Stomach (tissue), 9 donors: ENCODE results near the gene SPATS1. TPM values are rescaled to one million over a fixed set of nuclear protein-coding genes. Genes with fewer than 3 reads are reported as not detected.
A peak's percentile ranks its signal among the peaks of the same experiment; 100 is the strongest.

ENCODE experiments used
- DNase-seq, 2 donors: peaks; one replicate each; pipeline versions ENCODE4 v3.0.0 to v3.0.0-alpha.2; 2013 to 2019
- H3K27ac ChIP-seq, 5 donors: fragments of 200-600 bp in 4 of 5; sonication (generic) in 4 of 5; one replicate each; pipeline ENCODE4 v1.5.1; 2013 to 2019; ENCODE audit warnings: mild to moderate bottlenecking in 1 of 5, moderate library complexity in 1 of 5
- H3K27me3 ChIP-seq, 3 donors: fragments of 200-600 bp; sonication (generic); one replicate each; pipeline ENCODE4 v1.5.1; 2017 to 2019; ENCODE audit warnings: mixed run types in 1 of 3
- H3K36me3 ChIP-seq, 4 donors: fragments of 200-600 bp; sonication (generic); 1 replicate in 3 of 4; 2 replicates in 1 of 4; pipeline ENCODE4 v1.5.1; 2016 to 2019
- H3K4me1 ChIP-seq, 4 donors: fragments of 200-600 bp; sonication (generic); one replicate each; pipeline ENCODE4 v1.5.1; 2016 to 2019
- H3K4me3 ChIP-seq, 4 donors: fragments of 200-600 bp; sonication (generic) in 3 of 4; one replicate each; pipeline ENCODE4 v1.5.1; 2016 to 2019; ENCODE audit warnings: mild to moderate bottlenecking in 1 of 4
- H3K9me3 ChIP-seq, 4 donors: fragments of 200-600 bp; sonication (generic); one replicate each; pipeline ENCODE4 v1.5.1; 2016 to 2019
- EP300 ChIP-seq: sonication (generic); formaldehyde crosslinking; IDR thresholded peaks from one replicate; pipeline ENCODE4 v1.6.1; 2017; ENCODE audit warnings: antibody characterized with exemption
- POLR2A ChIP-seq, 4 donors: fragments of 450-650 bp; IDR thresholded peaks; one replicate each; pipeline ENCODE4 v1.6.1; 2016; ENCODE audit warnings: antibody characterized with exemption in 4 of 4, control low read depth in 2 of 4, mild to moderate bottlenecking in 1 of 4, moderate library complexity in 1 of 4
- POLR2AphosphoS5 ChIP-seq, 3 donors: sonication (generic); formaldehyde crosslinking; IDR thresholded peaks; one replicate each; pipeline ENCODE4 v1.6.1; 2016; ENCODE audit warnings: antibody characterized with exemption in 3 of 3
- WGBS, 5 donors: extraction: QIAGEN DNeasy Blood & Tissue Kit in 3 of 5; methylation state at CpG; one replicate each; pipeline versions ENCODE4 v1.1.5 to v1.1.7; 2013 to 2018; 5-methylcytosine and 5-hydroxymethylcytosine counted together
- intact Hi-C: fragments of 100-400 bp; cut with DNase I; formaldehyde crosslinking; loops from one replicate; pipeline ENCODE4 v1.15.1; 2023; ENCODE audit warnings: low total_unique reads
- polyA plus RNA-seq, 3 donors: library from polyadenylated mRNA; stranded (reverse); fragments of 200-250 nt; gene quantifications; one replicate each; pipeline ENCODE4 v1.2.3, GENCODE V29; 2013
- total RNA-seq, 5 donors: library from RNA; depleted of rRNA; stranded (reverse); fragments of >200 nt; gene quantifications; one replicate each; pipeline versions ENCODE4 v1.1.0 to v1.2.3, GENCODE V29; 2014 to 2016
- TF ChIP-seq, protein P1 (sequence below), 7 experiments: fragments of 450-650 bp in 4 of 7; fragments of 200-600 bp in 3 of 7; sonication (generic) in 3 of 7; IDR thresholded peaks; one replicate each; pipeline ENCODE4 v1.5.1; 2016 to 2019; ENCODE audit warnings: antibody characterized with exemption in 7 of 7, control low read depth in 2 of 7, mild to moderate bottlenecking in 1 of 7
- donor health status: healthy with polysubstance abuse.
- donor health status: Bipolar disorder and iron deficiency.
- donor health status: healthy.

Gene SPATS1
- total and polyA plus RNA-seq, 8 donors = not detected

DNA sequence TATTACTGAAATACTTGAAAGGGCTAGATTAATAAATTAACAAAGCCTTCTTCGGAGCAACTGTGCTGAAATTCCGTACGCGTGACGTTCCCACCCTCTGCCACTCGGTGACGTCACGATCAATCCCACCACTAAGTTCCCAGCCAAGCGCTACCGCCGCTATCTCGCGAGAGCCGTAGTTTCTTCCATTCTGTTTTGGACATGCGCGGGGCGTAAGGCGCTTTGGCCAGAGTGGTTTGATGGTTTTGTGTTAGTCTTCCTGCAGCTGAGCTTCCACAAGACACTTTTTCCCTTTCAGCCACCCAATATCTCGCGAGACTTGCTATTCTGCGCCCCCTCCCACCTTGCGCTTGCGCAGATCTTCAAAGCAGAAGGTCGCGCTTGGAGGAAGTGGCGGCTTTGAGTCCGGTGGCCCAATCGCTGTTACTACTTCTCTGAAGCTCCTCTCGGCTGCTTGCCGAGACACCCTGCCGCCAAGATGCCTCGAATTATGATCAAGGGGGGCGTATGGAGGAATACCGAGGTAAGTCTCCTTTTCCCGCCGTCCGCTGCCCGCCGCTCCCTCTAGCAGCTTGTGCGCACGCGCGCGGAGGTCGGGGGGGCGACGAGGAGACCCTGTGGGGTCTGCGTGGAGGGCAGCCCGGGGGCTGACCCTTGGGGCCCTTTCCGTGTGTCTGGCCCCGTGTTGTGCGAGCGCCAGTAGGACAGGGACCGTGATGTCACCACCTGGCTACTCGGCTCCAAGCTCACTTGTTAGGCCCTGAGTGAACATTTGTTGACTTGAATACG is 45.1 kb downstream of the SPATS1 start, which contains the start of gene CDC5L:
TSS of gene CDC5L (plus strand) at position 361 of the 789 bp plus-strand sequence. CDS start at position 479, 118 bp downstream.
- intact Hi-C loops = no loop called here
- Histone ChIP-seq H3K4me1 (peaks cover 21 to 42% (median 31%) of the 10 kb centered on the region in 4 donors), H3K27ac (peak within 1 kb of the TSS; percentile 89 to 98 (median 95)), H3K4me3 (peak within 1 kb of the TSS; percentile 64 to 92 (median 86)), H3K36me3 (peaks cover 7 to 16% (median 15%) of the 10 kb centered on the region in 4 donors), H3K9me3 (no peaks in the 10 kb centered on the region), H3K27me3 (no peaks in the 10 kb centered on the region)
- peak in 2 of 4 donors; percentile 42 to 56 for TF ChIP-seq POLR2A (IDR thresholded peaks at IDR 0.05)
- no peak for TF ChIP-seq EP300
- TF ChIP-seq, protein P1, sequence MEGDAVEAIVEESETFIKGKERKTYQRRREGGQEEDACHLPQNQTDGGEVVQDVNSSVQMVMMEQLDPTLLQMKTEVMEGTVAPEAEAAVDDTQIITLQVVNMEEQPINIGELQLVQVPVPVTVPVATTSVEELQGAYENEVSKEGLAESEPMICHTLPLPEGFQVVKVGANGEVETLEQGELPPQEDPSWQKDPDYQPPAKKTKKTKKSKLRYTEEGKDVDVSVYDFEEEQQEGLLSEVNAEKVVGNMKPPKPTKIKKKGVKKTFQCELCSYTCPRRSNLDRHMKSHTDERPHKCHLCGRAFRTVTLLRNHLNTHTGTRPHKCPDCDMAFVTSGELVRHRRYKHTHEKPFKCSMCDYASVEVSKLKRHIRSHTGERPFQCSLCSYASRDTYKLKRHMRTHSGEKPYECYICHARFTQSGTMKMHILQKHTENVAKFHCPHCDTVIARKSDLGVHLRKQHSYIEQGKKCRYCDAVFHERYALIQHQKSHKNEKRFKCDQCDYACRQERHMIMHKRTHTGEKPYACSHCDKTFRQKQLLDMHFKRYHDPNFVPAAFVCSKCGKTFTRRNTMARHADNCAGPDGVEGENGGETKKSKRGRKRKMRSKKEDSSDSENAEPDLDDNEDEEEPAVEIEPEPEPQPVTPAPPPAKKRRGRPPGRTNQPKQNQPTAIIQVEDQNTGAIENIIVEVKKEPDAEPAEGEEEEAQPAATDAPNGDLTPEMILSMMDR (IDR thresholded peaks at IDR 0.05) = peak in 1 of 7 experiments; percentile 10
- peak; percentile 71 to 96 (median 95) for TF ChIP-seq POLR2AphosphoS5 (IDR thresholded peaks at IDR 0.05)
- 0% methylated on average over 43 to 56 of the region's 56 CpGs for WGBS, 5 donors
- DNase-seq = peak; percentile 93 to 99

DNA sequence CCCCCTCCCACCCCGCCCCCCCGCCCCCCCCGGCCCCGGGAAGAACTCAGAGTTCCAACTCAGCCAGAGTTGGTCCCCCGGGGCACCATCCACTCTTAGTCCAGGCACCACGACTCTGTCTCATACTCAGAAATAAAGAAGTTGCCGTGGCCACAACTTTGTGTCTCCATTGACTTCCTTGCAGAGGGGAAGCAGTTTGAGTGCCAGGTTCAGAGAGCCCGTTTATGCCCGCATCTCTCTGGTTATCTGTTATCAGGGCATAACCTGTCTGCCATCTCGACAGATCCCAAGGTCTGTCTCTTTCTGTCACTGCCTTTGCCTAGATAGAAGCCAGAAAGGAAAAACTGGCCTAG is 45.7 kb downstream of the SPATS1 start:
- H3K27ac ChIP-seq = peak overlapping the region in 4 of 5 donors; percentile 89 to 98 (median 96)

DNA sequence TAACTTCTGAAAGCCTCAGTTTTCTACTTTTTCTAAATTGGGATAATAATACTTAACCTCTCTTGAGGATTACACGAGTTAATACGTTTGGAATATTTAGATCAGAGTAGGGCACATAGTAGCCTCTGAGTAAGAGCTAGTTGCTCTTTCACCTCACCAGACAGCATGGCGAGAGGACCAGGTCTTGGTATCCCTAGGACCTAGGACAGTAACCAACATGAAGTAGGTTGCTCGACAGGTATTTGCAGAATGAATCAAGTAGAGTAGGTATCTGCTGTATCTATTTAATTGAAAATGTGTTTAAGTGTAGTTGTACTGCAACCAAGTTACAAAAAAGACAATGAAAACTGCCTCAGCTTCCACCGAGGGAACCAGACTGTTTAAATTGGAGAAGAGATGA is 46.4 kb downstream of the SPATS1 start:
- Histone ChIP-seq H3K36me3 (peaks cover 19 to 29% (median 29%) of the 10 kb centered on the region in 4 donors), H3K27ac (no peak overlapping the region), H3K27me3 (no peaks in the 10 kb centered on the region), H3K4me1 (peaks cover 21 to 42% (median 31%) of the 10 kb centered on the region in 4 donors), H3K9me3 (no peaks in the 10 kb centered on the region), H3K4me3 (peak overlapping the region; percentile 64 to 92 (median 86))
- DNase-seq = no peak
- 48 to 60% (median 57%) methylated on average over 5 of the region's 5 CpGs for WGBS, 5 donors
- TF ChIP-seq, protein P1 (IDR thresholded peaks at IDR 0.05) = no peak
- no peak for TF ChIP-seq POLR2A (IDR thresholded peaks at IDR 0.05)
- TF ChIP-seq POLR2AphosphoS5 (IDR thresholded peaks at IDR 0.05) = no peak
- no peak for TF ChIP-seq EP300
- intact Hi-C loops = no loop called here

More for the DNA sequence above, 45.7 kb downstream of the SPATS1 start:
- H3K9me3 ChIP-seq = no peaks in the 10 kb centered on the region
- 0 to 1% (median 0%) methylated on average over 3 to 10 of the region's 10 CpGs for WGBS, 5 donors
- intact Hi-C loops = no loop called here
- peaks cover 12 to 21% (median 21%) of the 10 kb centered on the region in 4 donors for H3K36me3 ChIP-seq
- no peak for DNase-seq
- peak overlapping the region; percentile 64 to 92 (median 86) for H3K4me3 ChIP-seq
- peaks cover 21 to 42% (median 31%) of the 10 kb centered on the region in 4 donors for H3K4me1 ChIP-seq
- H3K27me3 ChIP-seq = no peaks in the 10 kb centered on the region
- TF ChIP-seq POLR2A (IDR thresholded peaks at IDR 0.05) (no peak), EP300 (no peak), POLR2AphosphoS5 (IDR thresholded peaks at IDR 0.05) (no peak)
- TF ChIP-seq, protein P1 (IDR thresholded peaks at IDR 0.05) = no peak

DNA sequence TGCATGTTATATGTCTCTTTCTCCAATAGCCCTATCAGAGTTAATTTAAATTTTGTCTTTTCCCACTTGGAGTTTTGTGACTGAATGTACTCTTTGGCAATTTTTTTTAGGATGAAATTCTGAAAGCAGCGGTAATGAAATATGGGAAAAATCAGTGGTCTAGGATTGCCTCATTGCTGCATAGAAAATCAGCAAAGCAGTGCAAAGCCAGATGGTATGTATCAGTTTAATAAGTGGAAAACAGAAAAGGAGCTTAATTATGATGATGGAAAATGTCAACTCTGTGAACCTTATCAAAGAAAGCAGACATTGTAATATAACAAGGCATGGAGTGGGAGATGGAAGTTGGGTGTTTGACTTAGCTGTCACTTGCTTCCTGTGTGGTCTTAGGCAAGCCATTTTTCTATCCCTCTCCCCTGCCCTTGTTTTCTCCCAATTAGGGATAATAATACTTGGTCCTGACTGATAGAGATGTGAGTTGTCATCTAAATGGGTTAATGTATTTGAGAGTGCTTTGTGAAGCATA is 47.8 kb downstream of the SPATS1 start:
- Histone ChIP-seq H3K36me3 (peaks cover 30 to 42% (median 42%) of the 10 kb centered on the region in 4 donors), H3K27me3 (no peaks in the 10 kb centered on the region), H3K4me1 (peaks cover 21 to 42% (median 31%) of the 10 kb centered on the region in 4 donors), H3K4me3 (no peak overlapping the region), H3K27ac (no peak overlapping the region), H3K9me3 (no peaks in the 10 kb centered on the region)
- 68 to 97% (median 86%) methylated on average over 1 of the region's 1 CpG for WGBS, 5 donors
- DNase-seq = no peak
- intact Hi-C loops = no loop called here
- TF ChIP-seq, protein P1 (IDR thresholded peaks at IDR 0.05) = no peak
- TF ChIP-seq POLR2A (IDR thresholded peaks at IDR 0.05) (no peak), POLR2AphosphoS5 (IDR thresholded peaks at IDR 0.05) (no peak), EP300 (no peak)
